RWPE2 (cell line): ENCODE measurements around the gene KIAA1549.

ENCODE experiments used
- ATAC-seq: fragments of 200-7000 bp; cut with Tn5 transposase; 3 replicates; pipeline ENCODE4 v1.9.1; 2021; ENCODE audit warnings: low read depth
- DNase-seq: peaks from one replicate; pipeline ENCODE4 v3.0.0-alpha.2; 2020; ENCODE audit warnings: low spot score
- H3K27ac ChIP-seq: fragments of 450-650 bp; 2 replicates; pipeline ENCODE4 v1.5.1; 2017; ENCODE audit warnings: mild to moderate bottlenecking; ENCODE audit not compliant: poor library complexity, severe bottlenecking
- H3K27me3 ChIP-seq: fragments of 250-450 bp; sonication (Bioruptor Pico); 2 replicates; pipeline ENCODE4 v1.5.1; 2021; ENCODE audit warnings: mild to moderate bottlenecking, moderate library complexity; ENCODE audit not compliant: insufficient read depth, poor library complexity, severe bottlenecking
- H3K36me3 ChIP-seq: fragments of 250-450 bp; sonication (Bioruptor Pico); 2 replicates; pipeline ENCODE4 v1.5.1; 2020; ENCODE audit warnings: low read depth, mild to moderate bottlenecking, moderate library complexity
- H3K4me1 ChIP-seq: fragments of 250-450 bp; sonication (Bioruptor Pico); 2 replicates; pipeline ENCODE4 v1.5.1; 2021; ENCODE audit warnings: mild to moderate bottlenecking, moderate library complexity; ENCODE audit not compliant: insufficient read depth, poor library complexity, severe bottlenecking
- H3K4me3 ChIP-seq: fragments of 250-450 bp; sonication (Bioruptor Pico); 2 replicates; pipeline ENCODE4 v1.5.1; 2021; ENCODE audit warnings: mild to moderate bottlenecking, moderate library complexity; ENCODE audit not compliant: severe bottlenecking
- H3K9me3 ChIP-seq: fragments of 250-450 bp; sonication (Bioruptor Pico); 2 replicates; pipeline ENCODE4 v1.5.1; 2021; ENCODE audit warnings: mild to moderate bottlenecking, moderate library complexity; ENCODE audit not compliant: severe bottlenecking
- TF ChIP-seq, protein P1 (sequence below): fragments of 450-650 bp; IDR thresholded peaks from one replicate; pipeline ENCODE4 v1.5.1; 2017; ENCODE audit warnings: mild to moderate bottlenecking, moderate library complexity; ENCODE audit not compliant: poor library complexity, severe bottlenecking

The KIAA1549 gene

GRCh38 chr7:138866353-138866752 lies 114.8 kb downstream of the KIAA1549 start:
- Histone ChIP-seq H3K9me3 (no peaks in the 10 kb centered on the region), H3K4me1 (peaks cover 5% of the 10 kb centered on the region), H3K4me3 (no peak overlapping the region), H3K27ac (no peak overlapping the region), H3K36me3 (no peaks in the 10 kb centered on the region), H3K27me3 (no peaks in the 10 kb centered on the region)
- ATAC-seq (no peak), DNase-seq (no peak)
- TF ChIP-seq, protein P1, sequence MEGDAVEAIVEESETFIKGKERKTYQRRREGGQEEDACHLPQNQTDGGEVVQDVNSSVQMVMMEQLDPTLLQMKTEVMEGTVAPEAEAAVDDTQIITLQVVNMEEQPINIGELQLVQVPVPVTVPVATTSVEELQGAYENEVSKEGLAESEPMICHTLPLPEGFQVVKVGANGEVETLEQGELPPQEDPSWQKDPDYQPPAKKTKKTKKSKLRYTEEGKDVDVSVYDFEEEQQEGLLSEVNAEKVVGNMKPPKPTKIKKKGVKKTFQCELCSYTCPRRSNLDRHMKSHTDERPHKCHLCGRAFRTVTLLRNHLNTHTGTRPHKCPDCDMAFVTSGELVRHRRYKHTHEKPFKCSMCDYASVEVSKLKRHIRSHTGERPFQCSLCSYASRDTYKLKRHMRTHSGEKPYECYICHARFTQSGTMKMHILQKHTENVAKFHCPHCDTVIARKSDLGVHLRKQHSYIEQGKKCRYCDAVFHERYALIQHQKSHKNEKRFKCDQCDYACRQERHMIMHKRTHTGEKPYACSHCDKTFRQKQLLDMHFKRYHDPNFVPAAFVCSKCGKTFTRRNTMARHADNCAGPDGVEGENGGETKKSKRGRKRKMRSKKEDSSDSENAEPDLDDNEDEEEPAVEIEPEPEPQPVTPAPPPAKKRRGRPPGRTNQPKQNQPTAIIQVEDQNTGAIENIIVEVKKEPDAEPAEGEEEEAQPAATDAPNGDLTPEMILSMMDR = no peak

GRCh38 chr7:138865843-138866242 lies 115.3 kb downstream of the KIAA1549 start:
- H3K36me3 ChIP-seq = no peaks in the 10 kb centered on the region
- H3K4me1 ChIP-seq = peaks cover 5% of the 10 kb centered on the region
- no peak overlapping the region for H3K4me3 ChIP-seq
- ATAC-seq (no peak), DNase-seq (no peak)
- no peaks in the 10 kb centered on the region for H3K27me3 ChIP-seq
- TF ChIP-seq, protein P1 = peak; percentile 49
- H3K27ac ChIP-seq = no peak overlapping the region
- no peaks in the 10 kb centered on the region for H3K9me3 ChIP-seq

DNA sequence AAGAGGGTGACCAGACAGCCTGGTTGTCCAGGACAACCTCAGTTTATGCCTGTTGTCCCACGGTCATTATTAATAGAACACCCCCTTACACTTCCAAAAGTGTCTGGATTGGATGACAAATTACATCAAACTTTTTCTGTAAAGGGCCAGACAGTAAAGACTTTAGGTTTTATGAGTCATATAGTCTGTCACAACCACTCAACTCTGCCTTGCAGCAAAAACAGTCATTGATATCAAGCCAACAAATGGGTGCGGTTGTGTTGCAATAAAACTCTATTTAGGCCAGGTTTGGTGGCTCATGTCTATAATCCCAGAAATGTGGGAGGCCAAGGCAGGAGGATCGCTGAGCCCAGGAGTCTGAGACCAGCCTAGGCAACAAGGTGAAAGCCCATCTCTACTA lies 116.5 kb downstream of the KIAA1549 start:
- TF ChIP-seq, protein P1 = no peak
- H3K4me1 ChIP-seq = peaks cover 5% of the 10 kb centered on the region
- H3K4me3 ChIP-seq = no peak overlapping the region
- DNase-seq = no peak
- H3K36me3 ChIP-seq = no peaks in the 10 kb centered on the region
- H3K27me3 ChIP-seq = no peaks in the 10 kb centered on the region
- H3K27ac ChIP-seq = peak overlapping the region; percentile 48
- no peaks in the 10 kb centered on the region for H3K9me3 ChIP-seq
- ATAC-seq = peak; percentile 89

GRCh38 chr7:138863931-138864330 lies 117.3 kb downstream of the KIAA1549 start:
- Histone ChIP-seq H3K4me1 (peaks cover 5% of the 10 kb centered on the region), H3K4me3 (no peak overlapping the region), H3K27ac (peak overlapping the region; percentile 48), H3K9me3 (no peaks in the 10 kb centered on the region), H3K27me3 (no peaks in the 10 kb centered on the region), H3K36me3 (no peaks in the 10 kb centered on the region)
- TF ChIP-seq, protein P1 = no peak
- no peak for DNase-seq
- ATAC-seq = no peak

GRCh38 chr7:138861051-138861450 lies 120.1 kb downstream of the KIAA1549 start:
- no peaks in the 10 kb centered on the region for H3K9me3 ChIP-seq
- no peaks in the 10 kb centered on the region for H3K36me3 ChIP-seq
- H3K4me3 ChIP-seq = no peak overlapping the region
- no peak for DNase-seq
- peaks cover 5% of the 10 kb centered on the region for H3K4me1 ChIP-seq
- H3K27ac ChIP-seq = no peak overlapping the region
- TF ChIP-seq, protein P1 = no peak
- ATAC-seq = no peak
- no peaks in the 10 kb centered on the region for H3K27me3 ChIP-seq
